PC-3 (cell line): ENCODE measurements around the gene DMTF1. TPM values are rescaled to one million over a fixed set of nuclear protein-coding genes. Genes with fewer than 3 reads are reported as not detected.

Experiments used
- ATAC-seq: fragments of 200-7000 bp; cut with Tn5 transposase; 2 replicates; pipeline ENCODE4 v1.9.1; 2020; ENCODE audit warnings: mild to moderate bottlenecking, moderate library complexity
- BruUV-seq: library from RNA; stranded (reverse); fragments of 400-500 nt; replicated peaks from 2 replicates; lab custom pipeline; 2021; lab: Mats Ljungman, UMichigan
- CTCF ChIA-PET: fragments of 300-600 bp; sonication (Branson Sonifier 250); formaldehyde crosslinking; loops from one replicate; lab custom pipeline; 2022; ENCODE audit warnings: antibody characterized with exemption; lab: Charles Lee
- POLR2A ChIA-PET: fragments of 300-600 bp; sonication (Branson Sonifier 250); formaldehyde crosslinking; loops from one replicate; lab custom pipeline; 2022; ENCODE audit warnings: antibody characterized with exemption; ENCODE audit not compliant: unreplicated experiment; lab: Charles Lee
- DNase-seq: peaks from one replicate; pipeline ENCODE4 v3.0.0-alpha.2; 2015
- H2AFZ ChIP-seq: fragments of 300-600 bp; sonication (generic); 2 replicates; pipeline ENCODE4 v1.6.0; 2016; ENCODE audit warnings: antibody characterized with exemption, low read length
- H3F3A ChIP-seq: fragments of 300-600 bp; sonication (generic); one replicate; pipeline ENCODE4 v1.6.0; 2017; ENCODE audit warnings: antibody characterized with exemption, low read length, control low read depth, mild to moderate bottlenecking; ENCODE audit not compliant: unreplicated experiment
- H3K27ac ChIP-seq: fragments of 300-600 bp; sonication (generic); 2 replicates; pipeline ENCODE4 v1.5.1; 2016; ENCODE audit warnings: mild to moderate bottlenecking, low read length
- H3K27me3 ChIP-seq: fragments of 300-600 bp; sonication (generic); 2 replicates; pipeline ENCODE4 v1.6.1; 2016; ENCODE audit warnings: low read length, mixed read lengths
- H3K36me3 ChIP-seq: fragments of 300-600 bp; sonication (generic); 2 replicates; pipeline ENCODE4 v1.6.1; 2016; ENCODE audit warnings: low read depth, mixed run types, low read length, mixed read lengths
- H3K4me1 ChIP-seq: fragments of 300-600 bp; sonication (generic); 2 replicates; pipeline ENCODE4 v1.5.1; 2016; ENCODE audit warnings: low read length; ENCODE audit not compliant: insufficient read depth
- H3K4me2 ChIP-seq: fragments of 300-600 bp; sonication (generic); 2 replicates; pipeline ENCODE4 v1.6.0; 2016; ENCODE audit warnings: low read length
- H3K4me3 ChIP-seq: fragments of 300-600 bp; sonication (generic); 2 replicates; pipeline ENCODE4 v1.5.1; 2016; ENCODE audit warnings: mild to moderate bottlenecking, low read length, mixed read lengths
- H3K79me2 ChIP-seq: fragments of 300-600 bp; sonication (generic); 2 replicates; pipeline ENCODE4 v1.6.1; 2017; ENCODE audit warnings: low read length, mixed read lengths
- H3K9ac ChIP-seq: fragments of 300-600 bp; sonication (generic); 2 replicates; pipeline ENCODE4 v1.6.0; 2016; ENCODE audit warnings: mild to moderate bottlenecking, low read length
- H3K9me2 ChIP-seq: fragments of 300-600 bp; sonication (generic); replicated peaks from 2 replicates; pipeline ENCODE4 v1.6.1; 2016; ENCODE audit warnings: mixed run types, low read length, mixed read lengths
- H3K9me3 ChIP-seq: fragments of 300-600 bp; sonication (generic); 2 replicates; pipeline ENCODE4 v1.6.1; 2016; ENCODE audit warnings: low read length, mixed read lengths
- H4K20me1 ChIP-seq: fragments of 300-600 bp; sonication (generic); 2 replicates; pipeline ENCODE4 v1.6.1; 2016; ENCODE audit warnings: low read length, mixed read lengths
- EZH2 ChIP-seq: fragments of 300-600 bp; sonication (generic); IDR thresholded peaks from one replicate; pipeline ENCODE4 v1.6.1; 2017; ENCODE audit warnings: antibody characterized with exemption, mild to moderate bottlenecking, low read length; ENCODE audit not compliant: unreplicated experiment
- EZH2phosphoT487 ChIP-seq: fragments of 300-600 bp; sonication (generic); IDR thresholded peaks from 2 replicates; pipeline ENCODE4 v1.6.1; 2018; ENCODE audit warnings: mild to moderate bottlenecking, antibody characterized with exemption, low read length, borderline replicate concordance
- intact Hi-C: fragments of 100-400 bp; cut with micrococcal nuclease; formaldehyde crosslinking; loops from 2 replicates; pipeline ENCODE4 v1.9.0; 2023
- total RNA-seq: library from RNA; depleted of rRNA; stranded (reverse); fragments of >200 nt; gene quantifications from 2 replicates; pipeline ENCODE4 v1.2.3, GENCODE V29; 2014
- TF ChIP-seq, protein P1 (sequence below): fragments of 300-600 bp; sonication (generic); conservative IDR thresholded peaks from 2 replicates; pipeline ENCODE4 v1.5.1; 2017; ENCODE audit warnings: antibody characterized with exemption, low read depth, mild to moderate bottlenecking, low read length

DMTF1 gene
- total RNA-seq, 1 experiment from 2014 or later = 43.6 TPM

DNA sequence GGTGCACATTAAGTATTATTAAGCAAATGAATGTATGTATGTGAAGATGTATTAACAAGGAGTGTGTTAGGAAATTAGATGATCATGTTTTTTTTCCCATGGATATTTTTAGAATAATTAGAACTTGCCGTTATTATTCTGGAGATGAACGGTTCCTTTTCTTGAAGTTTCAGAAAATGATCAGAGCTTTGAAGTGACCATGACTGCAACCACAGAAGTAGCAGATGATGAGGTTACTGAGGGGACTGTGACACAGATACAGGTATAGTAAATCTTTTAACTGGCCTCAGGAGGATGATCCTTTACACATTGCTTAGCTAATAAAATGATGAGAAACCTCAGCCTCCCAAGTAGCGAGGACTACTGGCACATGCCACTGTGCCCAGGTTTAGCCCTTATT, 18.6 kb downstream of the DMTF1 start:
- no peaks in the 10 kb centered on the region for H3F3A ChIP-seq
- H3K4me1 ChIP-seq = no peaks in the 10 kb centered on the region
- ATAC-seq = no peak
- TF ChIP-seq EZH2 = no peak
- TF ChIP-seq, protein P1, sequence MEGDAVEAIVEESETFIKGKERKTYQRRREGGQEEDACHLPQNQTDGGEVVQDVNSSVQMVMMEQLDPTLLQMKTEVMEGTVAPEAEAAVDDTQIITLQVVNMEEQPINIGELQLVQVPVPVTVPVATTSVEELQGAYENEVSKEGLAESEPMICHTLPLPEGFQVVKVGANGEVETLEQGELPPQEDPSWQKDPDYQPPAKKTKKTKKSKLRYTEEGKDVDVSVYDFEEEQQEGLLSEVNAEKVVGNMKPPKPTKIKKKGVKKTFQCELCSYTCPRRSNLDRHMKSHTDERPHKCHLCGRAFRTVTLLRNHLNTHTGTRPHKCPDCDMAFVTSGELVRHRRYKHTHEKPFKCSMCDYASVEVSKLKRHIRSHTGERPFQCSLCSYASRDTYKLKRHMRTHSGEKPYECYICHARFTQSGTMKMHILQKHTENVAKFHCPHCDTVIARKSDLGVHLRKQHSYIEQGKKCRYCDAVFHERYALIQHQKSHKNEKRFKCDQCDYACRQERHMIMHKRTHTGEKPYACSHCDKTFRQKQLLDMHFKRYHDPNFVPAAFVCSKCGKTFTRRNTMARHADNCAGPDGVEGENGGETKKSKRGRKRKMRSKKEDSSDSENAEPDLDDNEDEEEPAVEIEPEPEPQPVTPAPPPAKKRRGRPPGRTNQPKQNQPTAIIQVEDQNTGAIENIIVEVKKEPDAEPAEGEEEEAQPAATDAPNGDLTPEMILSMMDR = no peak
- TF ChIP-seq EZH2phosphoT487 = no peak
- no peak overlapping the region for H3K27ac ChIP-seq
- no peak overlapping the region for H3K4me2 ChIP-seq
- no peak overlapping the region for H2AFZ ChIP-seq
- DNase-seq = no peak
- no peaks in the 10 kb centered on the region for H4K20me1 ChIP-seq
- no peak overlapping the region for H3K9ac ChIP-seq
- intact Hi-C loops = no loop called here
- peaks cover 68% of the 10 kb centered on the region for H3K36me3 ChIP-seq
- H3K27me3 ChIP-seq = no peaks in the 10 kb centered on the region
- ChIA-PET POLR2A (interaction anchor here (0.5 kb wide), 1 partner anchor 15 kb away, joined by 3 read pairs; no protein-coding TSS in a partner anchor), CTCF (no interaction called here)
- no peaks in the 10 kb centered on the region for H3K9me3 ChIP-seq
- H3K9me2 ChIP-seq = no peaks in the 10 kb centered on the region
- no peak overlapping the region for H3K4me3 ChIP-seq
- BruUV-seq = no TSS peak
- no peaks in the 10 kb centered on the region for H3K79me2 ChIP-seq

DNA sequence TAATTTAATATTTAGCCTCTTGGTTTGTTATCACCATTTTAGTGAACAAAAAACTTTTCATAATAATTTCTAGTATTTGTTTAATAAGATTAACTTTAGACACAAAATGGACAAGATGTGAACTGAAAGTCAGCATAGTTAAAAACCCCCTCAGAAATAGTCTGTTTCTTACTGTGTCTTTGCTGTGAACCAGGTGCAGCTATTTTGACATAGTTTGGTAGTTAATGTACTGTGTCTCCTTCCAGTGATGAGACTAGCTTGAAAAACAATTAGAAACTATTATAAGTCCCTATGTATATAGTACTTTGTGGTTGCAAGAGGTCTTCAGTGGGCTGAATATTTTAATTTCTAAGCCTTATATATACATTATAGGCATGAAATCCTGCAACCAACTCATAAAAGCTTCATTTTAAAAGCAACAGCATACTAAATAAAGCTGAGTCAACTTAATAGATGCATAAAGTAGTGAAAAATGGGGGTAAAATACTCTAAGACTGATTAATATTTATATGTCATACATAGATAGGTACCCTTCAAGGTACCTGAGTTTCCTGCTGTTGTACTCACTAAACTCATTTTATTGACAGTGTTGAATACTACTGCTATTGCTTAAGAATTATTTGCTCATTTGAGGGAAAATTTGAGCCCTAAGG, 19.2 kb downstream of the DMTF1 start:
- POLR2A ChIA-PET = interaction anchor here (0.5 kb wide), 1 partner anchor 15 kb away, joined by 3 read pairs; no protein-coding TSS in a partner anchor

More for the DNA sequence above, 19.2 kb downstream of the DMTF1 start:
- no peak for ATAC-seq
- Histone ChIP-seq H3K27ac (no peak overlapping the region), H3K9me2 (no peaks in the 10 kb centered on the region), H3K9me3 (no peaks in the 10 kb centered on the region), H3F3A (no peaks in the 10 kb centered on the region), H3K4me3 (no peak overlapping the region), H3K9ac (no peak overlapping the region), H3K27me3 (no peaks in the 10 kb centered on the region), H3K4me1 (no peaks in the 10 kb centered on the region), H3K4me2 (no peak overlapping the region), H2AFZ (no peak overlapping the region), H3K36me3 (peaks cover 68% of the 10 kb centered on the region), H3K79me2 (no peaks in the 10 kb centered on the region), H4K20me1 (no peaks in the 10 kb centered on the region)
- BruUV-seq = no TSS peak
- TF ChIP-seq EZH2phosphoT487 = no peak
- TF ChIP-seq EZH2 = no peak
- TF ChIP-seq, protein P1 = no peak
- CTCF ChIA-PET = no interaction called here
- no peak for DNase-seq
- intact Hi-C loops = no loop called here
